ENCODE results near the gene ZNF423. TPM values are rescaled to one million over a fixed set of nuclear protein-coding genes. Genes with fewer than 3 reads are reported as not detected.

Gene ZNF423
- total and polyA plus RNA-seq, 9 of the 15 experiments (the other 6 are each of a cell fraction or from before 2014, with no cell fraction given) = not detected

GRCh38 chr16:49471038-49471727 is 384.7 kb downstream of the ZNF423 start:
- 0% methylated on average over 11 of the region's 11 CpGs for WGBS (ENCODE audit: insufficient coverage, low coverage, missing lambda C conversion rate)
- FAIRE-seq (no peak), ATAC-seq (no peak), DNase-seq (ENCODE audit: extremely low read depth in 1 of 4, low spot score in 3 of 4) (no peak)
- H3K27me3 ChIP-seq (ENCODE audit: control insufficient read depth in 2 of 2, insufficient read depth in 2 of 2, low read length in 2 of 2) = peaks cover 0 to 24% of the 10 kb centered on the region in 2 experiments; a peak in 2 of 5 replicates
- in situ Hi-C loops (cut with MboI) (no loop called here), intact Hi-C loops (cut with micrococcal nuclease) (no loop called here)
- no peaks in the 10 kb centered on the region for H3K9me3 ChIP-seq (replicated peaks; ENCODE audit: control insufficient read depth, insufficient read depth, low read depth, low read length)
- H3K4me3 ChIP-seq = no peak overlapping the region
- H3K4me1 ChIP-seq (replicated peaks in 1 of 2; ENCODE audit: control insufficient read depth in 2 of 2, insufficient read depth in 2 of 2, low read length in 2 of 2) = no peaks in the 10 kb centered on the region
- no peaks in the 10 kb centered on the region for H3K79me2 ChIP-seq (ENCODE audit: control insufficient read depth, insufficient read depth, low read length)
- H3K9me1 ChIP-seq (ENCODE audit: control insufficient read depth, insufficient read depth, low read length) = no peaks in the 10 kb centered on the region
- H3K27ac ChIP-seq (ENCODE audit: extremely low read depth, low read depth, low read length) = no peak overlapping the region
- no peaks in the 10 kb centered on the region for H3K36me3 ChIP-seq (ENCODE audit: control insufficient read depth, insufficient read depth, low read length)
- no peak overlapping the region for H3K9ac ChIP-seq (ENCODE audit: insufficient read depth in 1 of 2, low read depth in 2 of 2, low read length in 2 of 2)
- CTCF ChIA-PET (ENCODE audit: low intra/inter-chr PET ratio) = no interaction called here
- H3K4me2 ChIP-seq (ENCODE audit: insufficient read depth, low read length) = no peak overlapping the region
- POLR2A ChIA-PET = interaction anchor here (0.6 to 1.1 kb wide), 2 partner anchors 10 to 70 kb away, joined by 4 to 5 read pairs; no protein-coding TSS in a partner anchor
- no peak overlapping the region for H2AFZ ChIP-seq (ENCODE audit: low read depth, low read length)
- peaks cover 5% of the 10 kb centered on the region; the same call in 1 of the 2 replicates for H4K20me1 ChIP-seq (replicated peaks; ENCODE audit: control insufficient read depth, insufficient read depth, low read length)
- no TSS peak for BruUV-seq (replicated peaks)
- TF ChIP-seq ZBTB26 (CRISPR knock-in tag; IDR thresholded peaks at IDR 0.05) = no peak
- TF ChIP-seq ZBTB7A (IDR thresholded peaks at IDR 0.05; ENCODE audit: borderline replicate concordance, control insufficient read depth, low read depth, low read length) = no peak
- no peak for TF ChIP-seq DPF2 (IDR thresholded peaks at IDR 0.05)
- TF ChIP-seq POLR3G (IDR thresholded peaks at IDR 0.05; ENCODE audit: extremely low read depth, insufficient read length, insufficient replicate concordance) = no peak
- no peak for TF ChIP-seq MBD2 (IDR thresholded peaks at IDR 0.05; ENCODE audit: borderline replicate concordance, low read depth)
- no peak for TF ChIP-seq TFE3 (CRISPR knock-in tag; IDR thresholded peaks at IDR 0.05)
- no peak for TF ChIP-seq CUX1 (CRISPR knock-in tag; IDR thresholded peaks at IDR 0.05)
- TF ChIP-seq CLOCK (CRISPR knock-in tag; IDR thresholded peaks at IDR 0.05; ENCODE audit: borderline replicate concordance) = no peak
- TF ChIP-seq PYGO2 (tag; IDR thresholded peaks at IDR 0.05) = no peak
